Activated T-helper 1 cell treated with anti-CD3 and anti-CD28 coated beads, Interleukin-2, amount 50 U/mL, for 16 hours (primary cell): ENCODE results near the gene BMAL2.

ENCODE experiments used
- DNase-seq, 2 donors: peaks; one replicate each; pipeline ENCODE4 v3.0.0-alpha.2; 2020; ENCODE audit warnings: low read depth in 1 of 2, low spot score in 1 of 2

The BMAL2 gene

GRCh38 chr12:27359578-27360340 is 27.1 kb downstream of the BMAL2 start:
- no peak for DNase-seq

GRCh38 chr12:27361372-27361771 is 28.7 kb downstream of the BMAL2 start:
- DNase-seq: no peak

- no peak for DNase-seq
Measured at GRCh38 chr12:27366621-27367020, 34.0 kb downstream of the BMAL2 start.

GRCh38 chr12:27367078-27367477 is 34.4 kb downstream of the BMAL2 start:
- no peak for DNase-seq

- DNase-seq: no peak
Measured at GRCh38 chr12:27382171-27382795, 49.6 kb downstream of the BMAL2 start.
